GM19467 (cell line): ENCODE measurements around the gene UFSP1.
"Not testable (repeated sequence)": the region's sequence is repeated elsewhere in the genome, so short reads cannot be mapped to it uniquely, and the experiment has no call there.

Experiments
- ATAC-seq: cut with Tn5 transposase; IDR thresholded peaks from one replicate; pipeline ENCODE4 v1.9.1; 2021; ENCODE audit warnings: mild to moderate bottlenecking, moderate library complexity; ENCODE audit not compliant: unreplicated experiment

UFSP1 gene

GRCh38 chr7:100888988-100889750 is at the start of gene UFSP1:
UFSP1 (minus strand) TSS chr7:100889715; CDS start chr7:100889271, 444 bp downstream.
- ATAC-seq = peak; percentile 20

- ATAC-seq = not testable (repeated sequence)
These were observed 46.7 kb upstream of the UFSP1 start for GRCh38 chr7:100936167-100936566.

DNA sequence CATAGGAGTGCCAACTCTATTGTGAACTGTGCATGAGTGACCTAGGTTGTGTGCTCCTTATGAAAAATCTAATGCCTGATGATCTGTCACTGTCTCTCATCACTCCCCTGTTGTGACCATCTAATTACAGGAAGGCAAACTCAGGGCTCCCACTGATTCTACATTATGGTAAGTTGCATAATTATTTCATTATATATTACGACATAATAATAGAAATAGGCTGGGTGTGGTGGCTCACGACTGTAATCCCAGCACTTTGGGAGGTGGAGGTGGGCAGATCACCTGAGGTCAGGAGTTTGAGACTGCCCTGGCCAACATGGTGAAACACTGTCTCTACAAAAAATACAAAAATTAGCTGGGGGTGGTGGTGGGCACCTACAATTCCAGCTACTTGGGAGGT is 45.9 kb upstream of the UFSP1 start:
- ATAC-seq = not testable (repeated sequence)

GRCh38 chr7:100933734-100934133 is 44.2 kb upstream of the UFSP1 start:
- ATAC-seq = no peak

DNA sequence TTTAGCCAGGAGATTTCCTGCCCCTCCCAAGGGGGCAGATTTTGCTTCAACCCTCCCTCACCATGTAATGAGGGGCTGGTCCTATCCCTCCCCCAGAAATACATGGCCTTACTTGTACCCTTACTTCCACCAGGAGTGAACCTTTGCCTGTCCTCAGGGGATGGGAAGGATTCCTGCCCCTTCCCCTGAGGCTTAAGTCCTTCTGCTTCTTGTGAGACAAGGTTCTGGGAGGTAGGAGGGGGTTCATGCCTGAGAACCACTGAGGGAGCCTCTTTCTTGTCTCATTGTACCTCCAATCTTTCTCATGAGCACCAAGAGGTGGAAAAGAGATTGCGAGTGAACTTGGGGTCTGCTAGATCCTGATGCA is 40.3 kb upstream of the UFSP1 start:
- no peak for ATAC-seq

- not testable (repeated sequence) for ATAC-seq
These were observed 34.1 kb upstream of the UFSP1 start for GRCh38 chr7:100923616-100924015.

DNA sequence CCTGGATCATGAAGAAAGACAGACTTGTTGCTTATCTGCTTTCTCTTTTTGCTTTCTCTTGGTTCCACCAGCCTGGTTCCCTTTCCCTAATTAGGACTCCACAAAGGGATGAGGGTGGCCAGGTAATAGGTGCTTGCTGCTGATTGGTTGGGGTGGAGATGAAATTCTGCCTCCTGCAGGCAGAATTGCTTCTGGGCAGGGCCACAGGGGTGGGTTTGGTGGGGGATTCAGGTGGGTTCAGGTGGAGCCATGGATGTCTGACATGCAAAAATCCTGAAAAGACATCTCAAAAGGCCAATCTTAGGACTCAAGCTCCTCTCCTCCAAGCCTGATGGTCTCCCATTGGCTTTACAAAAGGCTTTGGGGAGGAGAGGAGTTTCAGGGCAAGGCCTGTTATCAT is 31.5 kb upstream of the UFSP1 start:
- ATAC-seq = no peak

DNA sequence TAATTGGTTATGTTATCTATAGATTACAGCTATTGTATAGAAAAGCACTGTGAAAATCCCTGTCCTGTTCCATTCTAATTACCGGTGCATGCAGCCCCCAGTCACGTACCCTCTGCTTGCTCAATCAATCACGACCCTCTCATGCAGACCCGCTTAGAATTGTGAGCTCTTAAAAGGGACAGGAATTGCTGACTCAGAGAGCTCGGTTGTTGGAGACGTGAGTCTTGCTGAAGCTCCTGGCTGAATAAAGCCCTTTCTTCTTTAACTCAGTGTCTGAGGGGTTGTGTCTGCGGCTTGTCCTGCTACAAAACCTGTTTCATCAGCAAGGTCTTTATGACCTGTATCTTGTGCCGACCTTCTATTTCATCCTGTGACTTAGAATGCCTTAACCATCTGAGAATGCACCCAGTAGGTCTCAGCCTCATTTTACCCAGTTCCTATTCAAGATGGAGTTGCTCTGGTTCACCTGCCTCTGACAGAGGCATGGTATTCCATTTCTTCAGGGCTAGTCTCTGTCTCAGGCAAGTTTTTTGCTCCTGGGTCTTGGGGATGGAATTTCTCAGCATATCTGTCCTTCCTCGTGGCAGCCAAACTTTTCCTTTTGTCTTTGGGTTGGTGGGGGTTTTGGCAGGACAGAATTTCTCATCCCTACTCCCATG is 30.4 kb upstream of the UFSP1 start:
- ATAC-seq = not testable (repeated sequence)

DNA sequence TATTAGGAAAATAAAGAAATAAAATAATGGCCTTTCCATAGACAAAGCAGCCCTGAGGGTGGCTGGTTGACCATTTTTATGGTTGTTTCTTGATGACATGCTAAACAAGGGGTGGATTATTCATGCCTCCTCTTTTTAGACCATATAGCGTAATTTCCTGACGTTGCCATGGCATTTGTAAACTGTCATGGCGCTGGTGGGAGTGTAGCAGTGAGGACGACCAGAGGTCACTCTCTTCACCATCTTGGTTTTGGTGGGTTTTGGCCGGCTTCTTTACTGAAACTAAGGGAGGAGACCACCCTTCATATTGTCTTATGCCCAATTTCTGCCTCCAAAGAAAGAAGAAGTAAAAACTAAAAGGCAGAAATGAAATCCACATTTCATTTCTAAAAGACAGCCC is 29.8 kb upstream of the UFSP1 start:
- not testable (repeated sequence) for ATAC-seq

DNA sequence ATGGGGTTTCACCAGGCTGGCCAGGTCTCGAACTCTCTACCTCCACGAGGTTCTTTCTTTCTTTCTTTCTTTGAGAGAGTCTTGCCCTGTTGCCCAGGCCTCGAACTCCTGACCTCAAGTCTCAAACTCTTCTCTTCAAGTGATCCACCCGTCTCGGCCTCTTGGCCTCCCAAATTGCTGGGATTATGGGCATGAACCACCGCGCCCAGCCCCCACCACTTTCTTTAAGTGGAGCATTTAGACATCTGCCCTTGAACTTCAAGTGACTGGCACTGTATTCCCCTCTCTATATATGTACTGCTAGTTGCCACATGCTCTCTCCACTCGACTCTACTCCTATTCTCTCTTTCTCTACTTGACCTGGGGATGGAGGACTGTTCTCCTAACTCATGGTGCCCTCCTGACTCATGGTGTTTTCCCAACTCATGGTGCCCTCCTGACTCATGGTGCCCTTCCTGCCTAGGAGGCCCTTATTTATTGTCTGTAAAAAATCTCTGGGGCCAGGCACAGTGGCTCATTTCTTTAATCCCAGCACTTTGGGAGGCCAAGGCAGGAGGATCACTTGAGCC is 25.4 kb upstream of the UFSP1 start:
- ATAC-seq = no peak

DNA sequence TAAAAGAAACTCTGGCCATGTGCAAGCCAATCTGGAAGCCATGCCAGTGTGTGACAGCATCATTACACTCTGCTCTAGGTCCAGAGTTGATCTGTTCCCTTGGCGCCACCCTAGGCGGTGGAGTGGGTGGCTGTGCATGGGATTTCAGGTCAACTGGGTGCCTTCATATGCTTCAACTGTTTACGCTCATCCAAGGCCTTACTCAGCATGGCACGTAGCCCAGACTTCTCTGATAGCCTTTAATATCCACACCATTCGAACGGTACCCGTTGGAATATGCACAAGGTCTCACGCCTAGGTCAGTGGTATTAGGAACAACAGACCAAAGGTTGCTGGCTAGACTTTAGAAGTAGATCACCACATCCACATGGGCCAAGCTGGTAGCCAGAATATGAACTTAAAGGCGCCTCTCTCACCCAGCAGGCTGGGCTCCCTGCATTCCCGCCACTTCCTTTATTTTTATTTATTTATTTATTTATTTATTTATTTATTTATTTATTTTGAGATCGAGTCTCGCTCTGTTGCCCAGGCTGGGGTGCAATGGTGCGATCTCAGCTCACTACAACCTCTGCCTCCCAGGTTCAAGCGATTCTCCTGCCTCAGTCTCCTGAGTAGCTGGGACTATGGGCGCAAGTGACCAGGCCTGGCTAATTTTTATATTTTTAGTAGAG is 24.8 kb upstream of the UFSP1 start:
- ATAC-seq = no peak

DNA sequence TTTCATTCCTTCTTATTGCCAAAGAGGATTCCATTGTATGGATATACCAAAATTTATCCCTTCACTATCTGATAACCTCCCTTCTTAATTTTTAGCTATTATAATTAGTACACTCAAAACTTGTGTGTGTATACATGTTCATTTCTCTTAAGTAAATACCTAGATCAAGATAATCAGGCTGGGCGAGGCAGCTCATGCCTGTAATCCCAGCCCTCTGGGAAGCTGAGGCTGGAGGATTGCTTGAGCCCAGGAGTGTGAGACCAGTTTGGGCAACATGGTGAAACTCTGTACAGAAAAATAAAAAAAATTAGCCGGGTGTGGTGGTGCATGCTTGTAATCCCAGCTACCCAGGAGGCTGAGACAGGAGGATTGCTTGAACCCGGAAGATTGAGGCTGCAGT is 22.0 kb upstream of the UFSP1 start:
- ATAC-seq = no peak

DNA sequence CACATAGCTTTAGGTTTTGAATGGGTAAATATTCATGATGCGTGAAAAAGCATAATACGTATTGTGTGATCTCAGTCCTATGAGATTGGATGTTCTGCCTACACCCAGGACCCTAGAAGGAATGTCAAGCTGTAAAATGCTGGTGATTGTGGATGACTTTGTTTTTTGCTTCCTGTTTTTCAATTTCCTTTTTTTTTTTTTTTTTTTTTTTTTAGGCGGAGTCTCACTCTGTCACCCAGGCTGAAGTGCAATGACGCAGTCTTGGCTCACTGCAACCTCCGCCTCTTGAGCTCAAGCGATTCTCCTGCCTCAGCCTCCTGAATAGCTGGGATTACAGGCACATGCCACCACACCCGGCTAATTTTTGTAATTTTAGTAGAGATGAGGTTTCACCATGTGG is 20.9 kb upstream of the UFSP1 start:
- ATAC-seq = not testable (repeated sequence)

DNA sequence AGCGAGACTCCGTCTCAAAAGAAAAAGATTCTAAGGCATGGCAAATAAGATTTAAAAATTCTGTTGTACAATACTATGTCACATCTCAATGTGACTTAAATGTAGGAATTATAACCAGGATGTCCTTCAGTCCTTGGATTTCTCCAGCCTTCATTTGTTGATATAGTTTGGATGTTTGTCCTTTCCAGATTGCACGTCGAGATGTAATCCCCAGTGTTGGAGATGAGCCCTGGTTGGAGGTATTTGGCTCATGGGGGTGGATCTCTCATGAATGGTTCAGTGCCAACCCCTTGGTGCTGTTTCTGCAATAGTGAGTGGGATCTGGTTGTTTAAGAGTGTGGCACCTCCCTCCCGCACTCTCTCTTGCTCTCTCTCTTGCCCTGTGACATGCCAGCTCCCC is 19.0 kb upstream of the UFSP1 start:
- ATAC-seq = no peak

DNA sequence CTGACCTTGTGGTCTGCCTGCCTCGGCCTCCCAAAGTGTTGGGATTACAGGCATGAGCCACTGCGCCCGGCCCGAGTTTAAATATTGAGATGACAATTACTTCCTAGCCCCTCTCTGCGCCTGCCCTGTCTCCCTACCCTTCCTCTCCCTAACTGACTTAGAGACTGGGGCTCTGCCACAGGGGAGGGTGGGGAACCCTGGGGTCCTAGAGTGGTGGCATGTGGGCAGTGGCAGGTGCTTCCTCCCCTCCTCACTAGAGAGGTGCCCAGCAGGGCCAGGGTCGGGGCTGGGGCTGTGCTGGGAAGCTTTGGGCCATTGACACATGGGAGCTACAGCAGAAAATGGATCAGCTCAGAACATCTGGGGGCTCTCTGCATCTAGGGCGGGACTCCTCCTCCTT is 13.1 kb upstream of the UFSP1 start:
- ATAC-seq = no peak

DNA sequence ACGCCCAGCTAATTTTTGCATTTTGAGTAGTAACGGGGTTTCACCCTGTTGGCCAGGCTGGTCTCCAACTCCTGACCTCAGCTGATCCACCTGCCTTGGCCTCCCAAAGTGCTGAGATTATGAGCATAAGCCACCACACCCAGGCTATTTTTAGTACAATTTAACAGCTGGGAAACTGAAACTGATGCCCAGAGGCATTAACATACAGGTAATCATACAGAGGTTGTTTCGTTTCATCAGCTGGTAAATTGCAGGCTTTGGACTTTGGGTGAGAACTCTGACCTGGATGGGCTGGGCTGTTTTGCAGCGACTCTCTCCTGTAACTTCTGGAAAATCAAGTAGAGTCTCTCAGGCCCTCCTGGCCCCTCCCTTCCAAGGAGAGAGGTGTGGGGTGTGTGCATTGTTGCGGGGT is 12.4 kb upstream of the UFSP1 start:
- no peak for ATAC-seq

DNA sequence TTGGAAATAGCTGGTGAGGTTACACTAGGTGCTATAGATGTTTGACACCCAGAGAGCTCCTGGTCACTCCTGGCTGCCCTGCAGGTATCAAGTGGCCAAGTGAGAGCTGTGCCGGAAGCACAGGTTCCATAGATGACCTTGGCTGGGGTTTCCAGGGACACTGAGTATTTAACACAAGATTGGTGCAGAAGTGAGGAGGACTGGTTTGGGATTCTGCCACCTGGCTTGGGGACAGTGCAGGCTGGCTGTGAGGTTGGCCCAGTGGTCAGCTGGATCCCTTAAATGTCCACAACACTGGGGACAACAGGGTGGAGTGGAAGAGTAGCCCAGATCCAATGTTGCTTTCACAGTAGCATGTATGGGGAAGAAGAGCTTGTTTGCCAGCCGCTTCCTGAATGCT is 11.5 kb upstream of the UFSP1 start:
- no peak for ATAC-seq

DNA sequence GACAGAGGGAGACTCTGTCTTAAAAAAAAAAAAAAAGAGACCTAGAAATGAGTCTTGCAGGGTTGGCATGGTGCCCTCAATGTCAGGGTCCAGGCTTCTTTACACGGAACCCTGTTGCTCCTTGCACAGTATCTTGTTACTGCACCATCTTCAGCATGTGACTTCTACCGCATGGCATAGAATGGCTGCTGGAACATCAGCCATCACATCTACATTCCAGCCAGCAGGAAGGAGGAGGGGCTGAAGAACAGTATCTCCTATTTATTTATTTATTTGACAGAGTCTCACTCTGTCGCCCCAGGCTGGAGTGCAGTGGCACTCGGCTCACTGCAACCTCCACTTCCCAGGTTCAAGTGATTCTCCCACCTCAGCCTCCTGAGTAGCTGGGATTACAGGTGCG is 9.9 kb upstream of the UFSP1 start:
- no peak for ATAC-seq

GRCh38 chr7:100897772-100898454 is 8.4 kb upstream of the UFSP1 start:
- no peak for ATAC-seq

DNA sequence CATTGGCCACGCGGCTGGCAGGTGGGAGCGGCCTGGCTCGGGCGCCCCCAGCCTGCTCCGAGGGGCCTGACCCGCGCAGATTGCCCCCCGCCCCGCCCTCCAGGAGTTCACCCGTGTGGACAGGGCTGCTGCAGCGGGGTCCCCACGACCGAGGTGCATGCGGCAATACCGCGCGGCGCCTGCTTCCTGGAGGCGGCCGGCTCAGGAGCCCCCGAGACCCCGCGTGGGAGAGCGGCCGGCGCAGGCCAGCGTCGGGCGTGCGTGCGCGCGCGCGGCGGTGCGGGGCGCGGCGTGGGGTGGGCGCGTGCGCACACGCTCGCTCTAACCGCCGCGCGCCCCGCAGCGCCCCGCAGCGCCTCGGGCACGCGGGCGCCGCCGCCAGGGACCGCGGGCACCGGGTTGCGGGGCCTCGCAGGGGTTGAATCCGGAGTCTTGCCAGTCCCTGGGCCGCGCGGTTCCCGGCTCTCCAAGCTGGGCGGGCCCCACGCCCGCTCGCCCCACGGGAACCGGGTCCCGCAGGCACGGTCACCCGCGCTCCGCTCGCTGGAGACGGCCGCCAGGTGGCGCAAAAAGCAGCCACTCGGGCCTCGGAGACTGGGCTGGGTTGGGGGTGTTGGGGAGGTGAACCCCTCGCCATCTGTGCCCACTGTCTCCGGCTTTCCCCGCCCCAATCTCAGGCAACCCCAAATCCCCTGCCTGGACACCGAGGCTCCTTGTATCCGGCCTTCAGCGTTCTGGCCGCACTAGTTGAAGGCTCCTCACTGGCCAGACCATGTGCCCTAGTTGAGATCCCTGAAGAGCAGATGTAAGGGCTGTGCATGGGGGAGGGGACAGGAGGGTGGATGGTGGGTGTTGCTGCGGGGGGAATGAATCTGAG is 7.5 kb upstream of the UFSP1 start:
- no peak for ATAC-seq
